ENCODE data around the gene RHEBL1. TPM values are rescaled to one million over a fixed set of nuclear protein-coding genes. Genes with fewer than 3 reads are reported as not detected.

The RHEBL1 gene
- total RNA-seq, 1 donor from 2014 or later, result 5.3 TPM

GRCh38 chr12:49104822-49105221, 35.0 kb upstream of the RHEBL1 start:
- no peaks in the 10 kb centered on the region for H3K9me3 Mint-ChIP-seq
- Histone ChIP-seq H3K27me3 (no peaks in the 10 kb centered on the region), H3F3A (ENCODE audit: low read depth) (no peaks in the 10 kb centered on the region), H2AFZ (replicated peaks) (no peak overlapping the region), H3K9me3 (ENCODE audit: low read depth) (no peaks in the 10 kb centered on the region), H3K79me2 (ENCODE audit: low read depth) (peaks cover 38% of the 10 kb centered on the region), H3K4me1 (peaks cover 6% of the 10 kb centered on the region), H3K4me3 (no peak overlapping the region), H3K36me3 (no peaks in the 10 kb centered on the region), H3K9ac (no peak overlapping the region), H3K27ac (no peak overlapping the region), H3K4me2 (no peak overlapping the region), H4K20me1 (ENCODE audit: low read depth) (peaks cover 62% of the 10 kb centered on the region)
- H3K36me3 Mint-ChIP-seq, result peaks cover 30% of the 10 kb centered on the region
- DNase-seq (ENCODE audit: low spot score), result no peak
- H3K27ac Mint-ChIP-seq, result no peak overlapping the region
- no peak overlapping the region for H3K4me3 Mint-ChIP-seq
- H3K27me3 Mint-ChIP-seq (ENCODE audit: insufficient read depth, low read depth), result no peaks in the 10 kb centered on the region
- peaks cover 21% of the 10 kb centered on the region for H3K4me1 Mint-ChIP-seq
- TF ChIP-seq EZH2phosphoT487 (IDR thresholded peaks at IDR 0.05) (no peak), CTCF (IDR thresholded peaks at IDR 0.05) (no peak), EZH2 (IDR thresholded peaks at IDR 0.05) (no peak)

- H3K4me3 ChIP-seq, result no peak overlapping the region
- H2AFZ ChIP-seq (replicated peaks), result no peak overlapping the region
- no peak overlapping the region for H3K9ac ChIP-seq
- H3K27ac ChIP-seq, result no peak overlapping the region
- no peak for TF ChIP-seq EZH2 (IDR thresholded peaks at IDR 0.05)
- TF ChIP-seq EZH2phosphoT487 (IDR thresholded peaks at IDR 0.05), result no peak
- peaks cover 4% of the 10 kb centered on the region for H3K27me3 ChIP-seq
- no peaks in the 10 kb centered on the region for H3K9me3 Mint-ChIP-seq
- no peak overlapping the region for H3K4me3 Mint-ChIP-seq
- H3K36me3 Mint-ChIP-seq, result peaks cover 38% of the 10 kb centered on the region
- no peak overlapping the region for H3K27ac Mint-ChIP-seq
- H3K36me3 ChIP-seq, result no peaks in the 10 kb centered on the region
- H3K9me3 ChIP-seq (ENCODE audit: low read depth), result no peaks in the 10 kb centered on the region
- H3K4me1 ChIP-seq, result no peaks in the 10 kb centered on the region
- H4K20me1 ChIP-seq (ENCODE audit: low read depth), result peaks cover 25% of the 10 kb centered on the region
- H3F3A ChIP-seq (ENCODE audit: low read depth), result peaks cover 13% of the 10 kb centered on the region
- H3K27me3 Mint-ChIP-seq (ENCODE audit: insufficient read depth, low read depth), result peaks cover 10% of the 10 kb centered on the region
- no peaks in the 10 kb centered on the region for H3K79me2 ChIP-seq (ENCODE audit: low read depth)
- peaks cover 2% of the 10 kb centered on the region for H3K4me1 Mint-ChIP-seq
- DNase-seq (ENCODE audit: low spot score), result no peak
- no peak overlapping the region for H3K4me2 ChIP-seq
Measured at GRCh38 chr12:49100380-49100779, 30.6 kb upstream of the RHEBL1 start.

GRCh38 chr12:49098703-49099102, 28.9 kb upstream of the RHEBL1 start:
- H4K20me1 ChIP-seq (ENCODE audit: low read depth), result peaks cover 23% of the 10 kb centered on the region
- H3K9me3 Mint-ChIP-seq, result no peaks in the 10 kb centered on the region
- peaks cover 12% of the 10 kb centered on the region for H3K4me1 Mint-ChIP-seq
- H3K79me2 ChIP-seq (ENCODE audit: low read depth), result no peaks in the 10 kb centered on the region
- no peak overlapping the region for H3K9ac ChIP-seq
- peaks cover 34% of the 10 kb centered on the region for H3K36me3 Mint-ChIP-seq
- no peak for DNase-seq (ENCODE audit: low spot score)
- no peak overlapping the region for H3K4me3 Mint-ChIP-seq
- peaks cover 20% of the 10 kb centered on the region for H3K27me3 ChIP-seq
- H3K4me2 ChIP-seq, result no peak overlapping the region
- H3K4me3 ChIP-seq, result no peak overlapping the region
- peaks cover 24% of the 10 kb centered on the region for H3F3A ChIP-seq (ENCODE audit: low read depth)
- no peaks in the 10 kb centered on the region for H3K36me3 ChIP-seq
- peaks cover 14% of the 10 kb centered on the region for H3K4me1 ChIP-seq
- H3K27me3 Mint-ChIP-seq (ENCODE audit: insufficient read depth, low read depth), result peaks cover 22% of the 10 kb centered on the region
- H3K9me3 ChIP-seq (ENCODE audit: low read depth), result no peaks in the 10 kb centered on the region
- H3K27ac Mint-ChIP-seq, result no peak overlapping the region
- no peak overlapping the region for H2AFZ ChIP-seq (replicated peaks)
- TF ChIP-seq CTCF (IDR thresholded peaks at IDR 0.05) (no peak), EZH2phosphoT487 (IDR thresholded peaks at IDR 0.05) (no peak), EZH2 (IDR thresholded peaks at IDR 0.05) (no peak)
- no peak overlapping the region for H3K27ac ChIP-seq

- Histone ChIP-seq H3K36me3 (no peaks in the 10 kb centered on the region), H3K4me2 (no peak overlapping the region), H3F3A (ENCODE audit: low read depth) (peaks cover 24% of the 10 kb centered on the region), H3K4me3 (no peak overlapping the region), H4K20me1 (ENCODE audit: low read depth) (peaks cover 27% of the 10 kb centered on the region), H3K27me3 (peaks cover 27% of the 10 kb centered on the region), H3K9me3 (ENCODE audit: low read depth) (no peaks in the 10 kb centered on the region), H2AFZ (replicated peaks) (no peak overlapping the region), H3K4me1 (peaks cover 19% of the 10 kb centered on the region), H3K27ac (no peak overlapping the region), H3K9ac (no peak overlapping the region), H3K79me2 (ENCODE audit: low read depth) (no peaks in the 10 kb centered on the region)
- Mint-ChIP-seq H3K36me3 (peaks cover 32% of the 10 kb centered on the region), H3K27ac (no peak overlapping the region), H3K4me3 (peak overlapping the region; percentile 18), H3K4me1 (peaks cover 18% of the 10 kb centered on the region), H3K9me3 (no peaks in the 10 kb centered on the region), H3K27me3 (ENCODE audit: insufficient read depth, low read depth) (peaks cover 29% of the 10 kb centered on the region)
- TF ChIP-seq EZH2phosphoT487 (IDR thresholded peaks at IDR 0.05) (no peak), EZH2 (IDR thresholded peaks at IDR 0.05) (no peak), CTCF (IDR thresholded peaks at IDR 0.05) (peak; percentile 81)
- peak; percentile 78 for DNase-seq (ENCODE audit: low spot score)
Measured at GRCh38 chr12:49098035-49098451, 28.3 kb upstream of the RHEBL1 start.
